Measurements from ENCODE around the gene SIKE1.
A peak's percentile ranks its signal among the peaks of the same experiment; 100 is the strongest.

The SIKE1 gene

GRCh38 chr1:114757455-114758255 is 22.8 kb downstream of the SIKE1 start, which contains the start of gene CSDE1 (continued):
- no peak for TF ChIP-seq TOX (CRISPR knock-in tag; IDR thresholded peaks at IDR 0.05; ENCODE audit: borderline replicate concordance)
- no peak for TF ChIP-seq ZFP30 (CRISPR knock-in tag; IDR thresholded peaks at IDR 0.05)
- TF ChIP-seq POU6F1 (CRISPR knock-in tag; IDR thresholded peaks at IDR 0.05; ENCODE audit: borderline replicate concordance, low read depth): no peak
- TF ChIP-seq RARB (CRISPR knock-in tag; IDR thresholded peaks at IDR 0.05): peak; percentile 28; the same call in 1 of the 2 replicates
- no peak; the same call in 1 of the 2 replicates for TF ChIP-seq TCF4 (CRISPR knock-in tag; IDR thresholded peaks at IDR 0.05; ENCODE audit: borderline replicate concordance)
- no peak for TF ChIP-seq ARNTL (CRISPR knock-in tag; IDR thresholded peaks at IDR 0.05; ENCODE audit: borderline replicate concordance, low read depth)
- TF ChIP-seq ZNF8 (CRISPR knock-in tag; IDR thresholded peaks at IDR 0.05): no peak

GRCh38 chr1:114756949-114757454 is 23.5 kb downstream of the SIKE1 start:
- no peak for ATAC-seq

GRCh38 chr1:114756009-114756892 is 24.2 kb downstream of the SIKE1 start:
- TF ChIP-seq RARB (CRISPR knock-in tag; IDR thresholded peaks at IDR 0.05) (no peak), POU6F1 (CRISPR knock-in tag; IDR thresholded peaks at IDR 0.05; ENCODE audit: borderline replicate concordance, low read depth) (no peak), ZNF70 (CRISPR knock-in tag; IDR thresholded peaks at IDR 0.05) (no peak)
- ATAC-seq: no peak

More at GRCh38 chr1:114756949-114757454, 23.5 kb downstream of the SIKE1 start:
- TF ChIP-seq ZNF8 (CRISPR knock-in tag; IDR thresholded peaks at IDR 0.05) (no peak), ZNF70 (CRISPR knock-in tag; IDR thresholded peaks at IDR 0.05) (no peak), TOX (CRISPR knock-in tag; IDR thresholded peaks at IDR 0.05; ENCODE audit: borderline replicate concordance) (no peak)

- ATAC-seq: no peak
- TF ChIP-seq ZFP3 (CRISPR knock-in tag; IDR thresholded peaks at IDR 0.05): no peak
- no peak for TF ChIP-seq ZNF8 (CRISPR knock-in tag; IDR thresholded peaks at IDR 0.05)
- TF ChIP-seq POU6F1 (CRISPR knock-in tag; IDR thresholded peaks at IDR 0.05; ENCODE audit: borderline replicate concordance, low read depth): no peak
- TF ChIP-seq RARB (CRISPR knock-in tag; IDR thresholded peaks at IDR 0.05): no peak
- TF ChIP-seq ZNF70 (CRISPR knock-in tag; IDR thresholded peaks at IDR 0.05): no peak
- no peak for TF ChIP-seq ARNTL (CRISPR knock-in tag; IDR thresholded peaks at IDR 0.05; ENCODE audit: borderline replicate concordance, low read depth)
- no peak for TF ChIP-seq GLIS3 (CRISPR knock-in tag; IDR thresholded peaks at IDR 0.05)
- no peak for TF ChIP-seq TCF4 (CRISPR knock-in tag; IDR thresholded peaks at IDR 0.05; ENCODE audit: borderline replicate concordance)
- no peak for TF ChIP-seq ZNF565 (CRISPR knock-in tag; conservative IDR thresholded peaks at IDR 0.05; ENCODE audit: low read depth)
- TF ChIP-seq PATZ1 (CRISPR knock-in tag; IDR thresholded peaks at IDR 0.05; ENCODE audit: borderline replicate concordance): no peak
- TF ChIP-seq TSHZ2 (CRISPR knock-in tag; IDR thresholded peaks at IDR 0.05): no peak
- TF ChIP-seq ISL1 (CRISPR knock-in tag; IDR thresholded peaks at IDR 0.05): no peak
- TF ChIP-seq TOX (CRISPR knock-in tag; IDR thresholded peaks at IDR 0.05; ENCODE audit: borderline replicate concordance): no peak
- TF ChIP-seq SNAI2 (CRISPR knock-in tag; IDR thresholded peaks at IDR 0.05): no peak
- TF ChIP-seq ZC3H10 (CRISPR knock-in tag; IDR thresholded peaks at IDR 0.05): no peak
- TF ChIP-seq CSRNP3 (CRISPR knock-in tag; IDR thresholded peaks at IDR 0.05): no peak
Measured at GRCh38 chr1:114755006-114755931, 25.2 kb downstream of the SIKE1 start.
